NCI-H2196 (cell line): ENCODE measurements around the gene AIF1.
"Not testable (repeated sequence)": the region's sequence is repeated elsewhere in the genome, so short reads cannot be mapped to it uniquely, and the experiment has no call there.

ENCODE experiments used
- DNase-seq: peaks from one replicate; lab custom pipeline; 2025; ENCODE audit not compliant: unreplicated experiment; lab: John Stamatoyannopoulos, UW

Gene AIF1

GRCh38 chr6:31580807-31581433 is 34.1 kb upstream of the AIF1 start:
- peak; percentile 82 for DNase-seq

DNA sequence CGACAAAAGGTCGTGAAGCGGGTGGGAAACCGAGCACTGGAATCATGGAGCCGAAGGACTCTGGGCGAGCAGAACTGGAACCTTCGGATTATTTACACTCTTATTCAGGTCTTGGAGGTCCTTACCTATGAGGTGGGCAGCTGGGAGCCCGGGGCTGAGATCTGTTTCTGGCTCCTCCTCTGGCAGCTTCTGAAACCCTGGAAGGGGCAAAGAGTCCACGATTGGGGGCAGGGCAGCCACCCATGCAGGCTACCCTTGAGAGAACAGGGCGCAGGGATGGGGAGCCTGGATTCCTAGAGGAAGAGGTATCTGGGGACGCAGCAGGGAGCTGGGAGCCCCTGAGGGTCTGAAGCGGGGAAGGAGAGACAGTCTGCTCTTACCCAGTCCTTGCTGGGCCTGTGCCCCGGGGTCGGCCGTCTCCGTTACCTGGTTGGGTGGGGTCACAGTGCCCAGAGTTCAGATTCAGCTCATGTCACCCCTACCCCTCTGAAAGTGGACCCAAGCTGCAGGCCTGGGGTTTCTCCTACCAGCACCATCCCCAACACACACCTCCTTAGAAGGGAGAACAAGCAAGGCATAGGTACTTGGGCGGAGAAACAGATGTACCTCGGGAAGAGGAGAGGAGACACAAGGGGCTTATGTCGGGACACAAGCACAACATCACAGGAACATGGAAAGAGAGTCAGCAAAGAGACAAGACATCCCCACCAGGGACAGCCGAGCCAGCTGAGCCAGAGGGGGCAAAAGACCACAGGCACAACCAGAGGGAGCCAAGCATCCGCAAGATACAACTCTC is 33.4 kb upstream of the AIF1 start:
- no peak for DNase-seq

DNA sequence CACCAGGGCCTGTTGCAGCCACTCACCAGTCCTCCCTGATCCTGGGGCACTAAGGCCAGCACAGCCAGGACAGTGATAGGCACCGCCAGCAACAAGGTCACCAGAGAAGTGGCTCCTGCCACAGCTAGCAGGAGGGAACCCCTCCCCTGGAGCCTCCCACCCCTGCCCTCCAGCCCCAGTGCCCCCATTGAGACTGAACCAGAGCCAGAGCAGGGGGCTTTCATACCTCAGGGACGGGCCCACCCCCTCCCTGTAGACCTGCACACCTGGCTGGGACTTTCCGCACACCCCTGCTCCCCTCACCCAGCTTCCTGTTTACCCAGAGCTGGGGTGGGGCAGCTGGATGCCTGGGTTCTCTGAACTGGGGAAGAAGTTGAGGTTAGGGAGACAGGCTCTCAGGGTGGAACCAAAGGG is 32.8 kb upstream of the AIF1 start, which contains the start of gene LTB:
Gene LTB, minus strand, starts transcription at position 195 of the 414 bp plus-strand sequence. Its CDS starts 7 bp downstream, at position 188.
- DNase-seq: no peak

DNA sequence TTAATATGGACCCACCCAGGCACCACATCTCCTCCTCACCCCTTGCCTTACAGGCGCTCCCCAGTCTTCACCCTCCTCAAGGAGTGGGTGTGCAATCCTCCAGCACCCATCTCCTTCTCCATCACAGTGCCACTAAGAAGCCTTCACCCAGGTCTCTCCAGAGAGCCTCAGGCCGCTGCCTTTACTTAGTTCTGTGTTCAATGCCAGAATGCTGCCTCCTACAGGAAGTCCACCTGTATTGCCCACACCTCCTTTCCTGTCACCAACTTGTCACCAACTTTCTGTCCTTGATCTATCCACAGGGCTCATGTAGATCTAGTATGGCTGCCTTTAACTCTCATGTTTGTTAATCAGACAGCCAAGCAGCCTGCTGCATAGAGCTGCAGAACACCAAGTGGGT is 29.5 kb upstream of the AIF1 start:
- DNase-seq: no peak

- no peak for DNase-seq
These were observed 29.0 kb upstream of the AIF1 start, which contains the start of gene LST1 for GRCh38 chr6:31586008-31586407. Gene LST1 (plus strand): TSS chr6:31586277. CDS start chr6:31587300, 1,023 bp downstream.

DNA sequence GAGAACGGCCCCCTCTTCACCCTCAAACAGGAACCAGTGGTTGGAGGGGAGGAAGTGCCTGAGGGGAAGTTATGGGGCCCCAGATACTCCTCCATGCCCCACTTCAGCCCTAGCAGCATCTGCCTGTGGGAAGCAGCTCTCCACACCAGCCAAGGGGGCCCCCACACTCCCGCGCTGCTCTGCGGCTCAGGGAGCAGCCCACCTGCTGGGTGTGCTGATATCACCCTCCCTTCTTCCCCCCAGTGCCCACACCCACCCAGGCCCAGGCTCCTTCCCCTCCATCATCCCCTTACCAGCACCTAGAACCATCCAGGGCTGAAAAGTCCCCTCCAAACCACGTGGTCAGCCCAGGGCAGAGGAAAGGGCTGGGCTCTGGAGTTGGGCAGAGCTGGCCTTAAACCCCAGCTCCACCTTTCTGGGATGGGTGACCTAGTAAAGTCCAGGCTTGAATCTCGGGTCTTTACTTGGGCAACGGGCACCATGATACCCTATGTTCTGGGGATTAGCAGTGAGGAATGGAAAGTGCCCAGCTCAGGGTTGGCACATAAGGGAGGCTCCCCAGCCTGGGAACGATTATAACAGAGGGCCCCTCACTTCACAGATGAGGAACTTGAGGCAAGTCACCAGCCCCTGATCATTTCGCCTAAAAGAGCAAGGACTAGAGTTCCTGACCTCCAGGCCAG is 28.3 kb upstream of the AIF1 start:
- DNase-seq: no peak

- DNase-seq: no peak
These were observed 26.9 kb upstream of the AIF1 start for GRCh38 chr6:31587791-31588777.

DNA sequence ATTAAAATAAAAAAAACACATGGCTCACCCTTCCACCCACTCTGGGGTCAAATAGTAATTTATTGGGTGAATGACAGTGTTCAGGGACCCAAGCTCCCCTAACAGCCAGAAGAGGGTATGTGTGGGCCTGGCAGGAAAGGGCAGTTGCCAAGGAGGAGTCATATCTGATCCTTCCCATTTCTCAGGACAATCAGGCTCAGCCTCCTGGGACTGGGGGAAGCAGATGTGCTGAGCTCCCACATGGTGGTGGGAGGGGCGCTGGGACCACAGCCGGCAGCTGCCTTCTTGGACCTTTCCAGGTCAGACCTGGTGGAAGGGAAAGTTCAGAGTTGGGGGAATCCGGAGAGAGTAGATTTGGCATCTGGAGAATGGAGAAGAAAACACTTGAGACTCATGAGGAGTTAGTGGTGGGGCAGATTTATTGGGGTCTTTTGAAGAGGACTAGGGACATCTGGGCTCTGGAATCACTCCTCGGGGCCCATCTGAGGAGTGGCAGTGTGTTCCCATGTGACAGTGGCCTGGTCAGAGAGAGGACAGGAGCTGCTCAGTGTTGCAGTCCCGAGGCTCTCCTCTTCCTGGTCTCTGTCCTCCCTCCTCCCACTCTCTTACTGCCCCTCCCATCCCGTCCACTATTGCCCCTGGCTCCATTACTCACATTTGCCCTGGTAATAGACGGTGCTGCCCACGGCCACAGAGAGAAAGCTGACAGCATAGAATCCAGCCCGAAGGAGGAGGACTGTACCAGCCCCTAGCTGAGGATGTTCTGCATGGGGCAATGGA is 26.0 kb upstream of the AIF1 start:
- no peak for DNase-seq

- not testable (repeated sequence) for DNase-seq
These were observed 24.3 kb upstream of the AIF1 start for GRCh38 chr6:31590691-31591090.

GRCh38 chr6:31592396-31592771 is 22.6 kb upstream of the AIF1 start:
- no peak for DNase-seq

- DNase-seq: no peak
These were observed 18.0 kb upstream of the AIF1 start for GRCh38 chr6:31597006-31597405.

- DNase-seq: no peak
These were observed 7.7 kb upstream of the AIF1 start for GRCh38 chr6:31607317-31607716.

GRCh38 chr6:31609519-31610406 is 5.3 kb upstream of the AIF1 start:
- DNase-seq: no peak

- no peak for DNase-seq
These were observed 4.1 kb upstream of the AIF1 start for GRCh38 chr6:31610968-31611367.

- no peak for DNase-seq
These were observed 887 bp upstream of the AIF1 start for GRCh38 chr6:31614075-31614619.

- no peak for DNase-seq
These were observed 714 bp downstream of the AIF1 start for GRCh38 chr6:31615748-31616147.

DNA sequence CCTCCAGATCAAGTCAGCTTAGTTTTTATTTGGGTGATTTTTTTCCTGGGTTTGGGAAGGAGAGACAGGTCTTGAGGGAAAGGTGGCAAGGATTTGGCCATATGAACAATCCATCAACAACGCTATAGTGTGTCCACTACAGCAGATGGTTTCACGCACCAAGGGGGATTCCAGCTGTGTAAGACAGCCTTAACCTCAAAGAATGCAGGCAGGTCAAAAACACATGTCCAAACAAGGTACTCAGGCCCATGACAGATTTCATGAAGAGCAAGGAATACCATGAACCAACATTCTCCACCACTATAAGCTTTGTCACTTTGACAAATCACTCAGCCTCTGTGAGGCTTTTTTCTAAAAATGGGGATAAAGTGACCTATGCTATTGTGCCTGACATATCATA is 2.0 kb downstream of the AIF1 start:
- DNase-seq: no peak

DNA sequence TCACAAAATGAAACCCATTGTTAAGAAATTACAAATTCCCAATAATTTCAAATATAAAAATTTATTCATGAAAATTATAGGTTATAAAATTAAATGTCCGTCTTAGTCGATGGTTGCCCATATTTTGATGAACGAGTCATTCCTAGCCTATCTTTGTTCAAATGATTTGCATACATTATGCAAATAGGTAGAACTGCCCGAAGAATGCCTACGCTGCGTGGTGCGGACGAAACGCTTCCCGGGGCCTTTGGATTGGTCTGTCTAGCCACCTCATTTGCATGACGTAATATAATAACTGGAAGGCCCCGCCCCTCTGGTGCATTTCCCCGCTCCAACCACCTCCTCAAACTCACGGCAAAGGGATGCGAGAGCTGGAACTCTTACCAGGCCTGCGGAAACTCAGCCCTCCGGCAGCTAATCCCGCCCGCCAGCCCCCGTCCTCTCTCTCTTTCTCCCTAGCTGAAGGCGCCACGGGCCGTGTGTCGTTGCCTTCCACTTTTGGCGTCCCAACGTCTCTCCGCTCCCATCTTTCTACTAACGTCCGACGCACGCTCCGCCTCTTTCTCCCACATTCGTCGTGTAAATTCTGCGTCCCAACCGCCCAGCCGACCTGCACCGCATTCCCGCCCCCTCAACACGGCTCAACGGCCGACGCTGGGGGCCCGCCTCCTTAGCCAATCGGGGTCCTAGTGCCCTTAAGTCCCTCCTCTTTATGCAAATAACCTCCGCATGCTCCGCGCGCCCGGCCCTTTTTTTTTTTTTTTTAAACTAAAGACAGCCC is 5.0 kb downstream of the AIF1 start:
- DNase-seq: peak; percentile 100
